CD4-positive, alpha-beta T cell treated with Interferon gamma for 1 hour (primary cell): ENCODE measurements around the gene GLDC.
"Not testable (repeated sequence)": the region's sequence is repeated elsewhere in the genome, so short reads cannot be mapped to it uniquely, and the experiment has no call there.

Experiments
- DNase-seq: peaks from one replicate; pipeline ENCODE4 v3.0.0-alpha.2; 2020

Gene GLDC

GRCh38 chr9:6564360-6564759, 81.2 kb downstream of the GLDC start:
- DNase-seq = no peak

GRCh38 chr9:6562871-6563430, 82.6 kb downstream of the GLDC start:
- DNase-seq = no peak

- no peak for DNase-seq
Measured at GRCh38 chr9:6562201-6562600, 83.3 kb downstream of the GLDC start.

DNA sequence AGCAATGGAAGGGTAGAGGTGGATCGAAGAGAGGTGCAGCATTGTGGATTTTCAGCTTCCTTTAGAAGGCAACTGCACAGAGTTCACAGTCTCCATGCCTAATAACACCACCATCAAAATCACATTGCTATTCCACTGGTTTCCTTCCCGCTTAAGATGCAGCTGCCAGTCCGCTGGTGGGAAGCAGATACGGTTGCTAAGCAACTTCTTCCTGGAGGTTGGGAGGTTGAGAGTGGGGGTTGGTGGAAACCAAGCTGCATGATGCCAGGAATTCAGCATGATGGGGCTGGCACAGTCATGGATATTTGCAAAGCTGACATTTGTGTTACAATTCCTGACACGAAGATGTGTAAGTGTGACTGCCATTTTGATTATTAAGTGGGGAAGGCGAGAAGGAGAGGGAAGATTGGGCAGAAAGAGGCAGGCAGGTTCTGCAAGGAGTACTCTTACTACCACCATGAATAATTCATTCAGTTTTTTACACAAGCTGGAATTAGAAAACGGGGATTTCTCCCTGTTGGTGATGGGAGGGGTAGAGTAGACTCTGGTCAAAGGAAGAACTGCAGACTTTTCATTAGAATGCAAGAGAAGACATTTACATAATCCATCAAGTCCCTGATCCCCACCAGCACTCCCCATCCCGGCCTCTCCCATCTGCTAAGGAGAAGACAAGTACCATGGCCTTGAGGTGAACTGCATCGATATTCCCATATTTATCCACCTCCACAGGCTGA, 87.5 kb downstream of the GLDC start:
- DNase-seq = no peak

- DNase-seq = no peak
Measured at GRCh38 chr9:6553866-6554265, 91.7 kb downstream of the GLDC start.

- no peak for DNase-seq
Measured at GRCh38 chr9:6552498-6553121, 92.9 kb downstream of the GLDC start.

- DNase-seq = no peak
Measured at GRCh38 chr9:6552033-6552432, 93.5 kb downstream of the GLDC start.

DNA sequence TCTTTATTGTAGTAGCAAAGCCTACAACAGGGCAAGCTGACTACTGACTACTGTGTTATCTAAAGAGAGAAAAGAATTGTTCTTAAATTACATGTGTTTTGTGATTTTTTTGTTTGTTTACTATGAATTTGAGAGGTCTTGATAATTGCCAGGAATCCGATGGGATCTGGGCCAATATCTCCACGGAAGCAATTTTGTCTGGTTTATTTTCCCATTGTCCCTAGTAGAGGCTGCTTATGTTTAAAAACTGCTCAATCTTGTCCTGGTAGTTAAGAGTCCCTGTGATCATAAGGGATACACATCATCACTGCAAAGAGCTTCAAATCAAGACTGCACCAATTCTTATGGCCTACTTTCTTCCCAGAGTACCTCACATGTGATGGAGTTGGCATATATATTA, 94.4 kb downstream of the GLDC start:
- no peak for DNase-seq

GRCh38 chr9:6549106-6549800, 96.3 kb downstream of the GLDC start:
- no peak for DNase-seq

- no peak for DNase-seq
Measured at GRCh38 chr9:6545017-6545691, 100.4 kb downstream of the GLDC start.

DNA sequence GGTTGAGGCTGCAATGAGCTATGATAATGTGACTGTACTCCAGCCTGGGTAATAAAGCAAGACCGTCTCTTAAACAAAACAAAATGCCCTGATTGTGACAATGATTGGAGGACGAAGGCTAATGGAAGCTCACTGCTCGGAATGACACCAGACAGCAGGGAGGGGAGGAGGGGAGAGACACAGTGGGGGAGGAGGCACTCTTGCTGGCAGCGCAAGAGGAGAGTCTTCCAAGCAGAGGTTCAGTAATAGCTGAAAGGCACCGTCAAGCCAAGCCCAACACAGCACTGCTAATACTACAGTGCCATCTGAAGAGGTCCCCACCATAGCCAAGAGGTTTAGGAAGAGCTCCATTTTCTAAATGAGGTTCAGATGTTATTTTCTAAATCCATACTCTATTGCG, 102.3 kb downstream of the GLDC start:
- no peak for DNase-seq

DNA sequence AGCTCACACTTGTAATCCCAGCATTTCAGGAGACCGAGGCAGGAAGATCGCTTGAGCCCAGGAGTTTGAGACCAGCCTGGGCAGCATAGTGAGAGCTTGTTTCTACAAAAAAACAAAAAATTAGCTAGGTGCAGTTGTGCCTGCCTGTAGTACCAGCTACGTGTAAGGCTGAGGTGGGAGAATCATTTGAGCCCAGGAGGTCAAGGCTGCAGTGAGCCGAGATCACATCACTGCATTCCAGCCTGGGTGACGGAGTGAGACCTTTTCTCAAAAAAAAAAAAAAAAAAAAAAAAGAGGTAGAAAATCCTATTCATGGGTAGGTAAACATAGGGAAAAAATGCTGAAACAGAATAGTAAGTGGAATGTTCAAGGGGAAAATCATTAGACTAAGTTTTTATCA, 102.9 kb downstream of the GLDC start:
- not testable (repeated sequence) for DNase-seq

GRCh38 chr9:6538666-6539071, 106.9 kb downstream of the GLDC start:
- no peak for DNase-seq

- no peak for DNase-seq
Measured at GRCh38 chr9:6535594-6535993, 109.9 kb downstream of the GLDC start.

- DNase-seq = no peak
Measured at GRCh38 chr9:6525326-6526045, 120.0 kb downstream of the GLDC start.

DNA sequence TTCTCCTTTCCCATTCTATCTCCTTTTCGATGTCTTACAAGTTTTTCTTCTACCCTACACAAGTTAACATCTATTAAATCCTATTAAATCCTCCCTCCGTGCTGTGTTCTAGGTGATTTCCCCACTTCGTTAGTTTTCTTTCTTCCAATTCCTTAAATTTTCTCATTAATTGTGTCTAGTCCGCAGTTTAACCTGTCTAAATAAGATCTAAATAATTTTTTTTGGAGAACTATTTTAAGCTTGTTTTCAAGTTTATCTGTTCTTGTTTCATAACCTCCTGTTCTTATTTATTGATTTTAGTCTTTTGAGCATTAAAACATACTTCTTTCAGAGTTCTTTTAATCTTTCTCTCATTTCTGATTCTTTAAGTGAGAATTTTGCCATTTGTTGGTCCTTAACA, 123.3 kb downstream of the GLDC start:
- no peak for DNase-seq

DNA sequence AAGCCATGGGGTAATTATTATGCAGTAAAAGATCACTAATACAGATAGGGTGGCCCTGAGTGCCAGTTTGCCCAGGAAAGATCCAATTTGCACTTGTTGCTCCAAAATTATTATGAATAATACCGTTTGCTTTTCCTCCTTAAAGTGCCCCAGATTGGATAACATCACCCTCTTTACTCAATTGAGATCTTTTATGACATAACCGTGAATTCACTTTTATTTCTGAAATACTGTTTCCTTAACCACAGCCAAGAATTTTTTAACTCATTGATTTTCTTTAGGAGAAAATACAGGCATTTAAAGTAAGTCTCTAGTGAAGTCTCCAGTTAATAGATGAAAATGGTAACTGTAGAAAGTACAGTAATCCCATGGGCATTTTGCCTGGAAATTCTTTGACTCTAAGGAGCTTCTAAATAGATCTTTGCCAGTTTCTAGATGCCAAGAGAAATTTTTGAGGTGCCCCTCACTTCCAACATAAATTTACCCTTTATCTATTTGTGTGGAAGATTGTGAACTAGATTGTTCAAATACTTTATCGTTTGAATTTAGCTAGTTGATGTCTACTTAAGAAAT, 133.4 kb downstream of the GLDC start:
- no peak for DNase-seq

- no peak for DNase-seq
Measured at GRCh38 chr9:6506571-6506970, 139.0 kb downstream of the GLDC start.

- DNase-seq = no peak
Measured at GRCh38 chr9:6502399-6502798, 143.1 kb downstream of the GLDC start.

GRCh38 chr9:6501526-6502210, 143.9 kb downstream of the GLDC start:
- DNase-seq = no peak

- no peak for DNase-seq
Measured at GRCh38 chr9:6498982-6499381, 146.5 kb downstream of the GLDC start.

GRCh38 chr9:6495466-6495865, 150.1 kb downstream of the GLDC start:
- DNase-seq = no peak
